OCI-LY1 (cell line): ENCODE measurements around the gene DIPK2B.

Experiments
- H2AFZ ChIP-seq: fragments of 200-600 bp; sonication (generic), shearing (Covaris generic); 2 replicates; pipeline ENCODE4 v1.6.0; 2014; ENCODE audit warnings: antibody characterized with exemption, mild to moderate bottlenecking, low read length
- H3F3A ChIP-seq: fragments of 200-600 bp; sonication (generic), shearing (Covaris generic); 2 replicates; pipeline ENCODE4 v1.6.0; 2014; ENCODE audit warnings: mild to moderate bottlenecking, antibody characterized with exemption, low read length, moderate library complexity; ENCODE audit not compliant: insufficient read depth
- H3K27ac ChIP-seq: fragments of 200-600 bp; sonication (generic); 2 replicates; pipeline ENCODE4 v1.5.1; 2014; ENCODE audit warnings: low read length, mixed run types, mild to moderate bottlenecking, low read depth; ENCODE audit not compliant: poor library complexity, severe bottlenecking
- H3K27me3 ChIP-seq: fragments of 200-600 bp; sonication (generic); 2 replicates; pipeline ENCODE4 v1.6.0; 2014; ENCODE audit warnings: antibody characterized with exemption, mild to moderate bottlenecking, low read length, moderate library complexity; ENCODE audit not compliant: insufficient read depth
- H3K36me3 ChIP-seq: fragments of 200-600 bp; sonication (generic); 2 replicates; pipeline ENCODE4 v1.6.1; 2014; ENCODE audit warnings: mild to moderate bottlenecking, antibody characterized with exemption, low read length, moderate library complexity, mixed read lengths; ENCODE audit not compliant: insufficient read depth
- H3K4me1 ChIP-seq: fragments of 200-600 bp; sonication (generic); 2 replicates; pipeline ENCODE4 v1.5.1; 2014; ENCODE audit warnings: mild to moderate bottlenecking, low read length, moderate library complexity; ENCODE audit not compliant: insufficient read depth, severe bottlenecking
- H3K4me2 ChIP-seq: fragments of 200-600 bp; sonication (generic), shearing (Covaris generic); 2 replicates; pipeline ENCODE4 v1.6.1; 2014; ENCODE audit warnings: low read length
- H3K4me3 ChIP-seq: fragments of 200-600 bp; sonication (generic); 2 replicates; pipeline ENCODE4 v1.5.1; 2014; ENCODE audit warnings: low read length, low read depth, mild to moderate bottlenecking, mixed read lengths; ENCODE audit not compliant: poor library complexity, severe bottlenecking
- H3K79me2 ChIP-seq: fragments of 200-600 bp; shearing (Covaris generic); 2 replicates; pipeline ENCODE4 v1.6.1; 2016; ENCODE audit warnings: mixed run types, low read length, mixed read lengths; ENCODE audit not compliant: insufficient read depth
- H3K9ac ChIP-seq: fragments of 200-600 bp; sonication (generic), shearing (Covaris generic); 2 replicates; pipeline ENCODE4 v1.6.1; 2014; ENCODE audit warnings: mild to moderate bottlenecking, low read length, mixed read lengths
- H3K9me2 ChIP-seq: fragments of 200-600 bp; sonication (generic), shearing (Covaris generic); 2 replicates; pipeline ENCODE4 v1.6.1; 2014; ENCODE audit warnings: low read depth, mild to moderate bottlenecking, low read length, mixed read lengths
- H3K9me3 ChIP-seq: fragments of 200-600 bp; shearing (Covaris generic); 2 replicates; pipeline ENCODE4 v1.6.1; 2014; ENCODE audit warnings: low read length, mixed read lengths
- H4K20me1 ChIP-seq: fragments of 200-600 bp; sonication (generic), shearing (Covaris generic); 2 replicates; pipeline ENCODE4 v1.6.0; 2016; ENCODE audit warnings: mild to moderate bottlenecking, low read length; ENCODE audit not compliant: insufficient read depth
- EZH2 ChIP-seq: fragments of 200-600 bp; sonication (generic), shearing (Covaris generic); IDR thresholded peaks from 2 replicates; pipeline ENCODE4 v1.8.0; 2017; ENCODE audit warnings: borderline replicate concordance, mixed run types, mild to moderate bottlenecking, antibody characterized with exemption, low read length, moderate library complexity, mixed read lengths
- TF ChIP-seq, protein P1 (sequence below): fragments of 200-600 bp; sonication (generic), shearing (Covaris generic); IDR thresholded peaks from 2 replicates; pipeline ENCODE4 v1.5.1; 2017; ENCODE audit warnings: mild to moderate bottlenecking, antibody characterized with exemption, low read length, moderate library complexity, mixed read lengths

Gene DIPK2B

GRCh38 chrX:45200741-45201234 lies at the start of gene DIPK2B:
Gene DIPK2B, minus strand, starts transcription at chrX:45200876. Its CDS starts 50 bp downstream, at chrX:45200826.
- H2AFZ ChIP-seq, result no peak within 1 kb of the TSS
- no peak within 1 kb of the TSS for H3K4me2 ChIP-seq
- H3F3A ChIP-seq, result no peaks in the 10 kb centered on the region
- H3K79me2 ChIP-seq, result no peaks in the 10 kb centered on the region
- no peaks in the 10 kb centered on the region for H3K27me3 ChIP-seq
- H3K4me3 ChIP-seq, result no peak within 1 kb of the TSS
- H3K9me3 ChIP-seq, result no peaks in the 10 kb centered on the region
- no peak within 1 kb of the TSS for H3K9ac ChIP-seq
- H4K20me1 ChIP-seq, result no peaks in the 10 kb centered on the region
- H3K27ac ChIP-seq, result no peak within 1 kb of the TSS
- no peaks in the 10 kb centered on the region for H3K9me2 ChIP-seq
- no peaks in the 10 kb centered on the region for H3K4me1 ChIP-seq
- no peaks in the 10 kb centered on the region for H3K36me3 ChIP-seq
- TF ChIP-seq, protein P1, sequence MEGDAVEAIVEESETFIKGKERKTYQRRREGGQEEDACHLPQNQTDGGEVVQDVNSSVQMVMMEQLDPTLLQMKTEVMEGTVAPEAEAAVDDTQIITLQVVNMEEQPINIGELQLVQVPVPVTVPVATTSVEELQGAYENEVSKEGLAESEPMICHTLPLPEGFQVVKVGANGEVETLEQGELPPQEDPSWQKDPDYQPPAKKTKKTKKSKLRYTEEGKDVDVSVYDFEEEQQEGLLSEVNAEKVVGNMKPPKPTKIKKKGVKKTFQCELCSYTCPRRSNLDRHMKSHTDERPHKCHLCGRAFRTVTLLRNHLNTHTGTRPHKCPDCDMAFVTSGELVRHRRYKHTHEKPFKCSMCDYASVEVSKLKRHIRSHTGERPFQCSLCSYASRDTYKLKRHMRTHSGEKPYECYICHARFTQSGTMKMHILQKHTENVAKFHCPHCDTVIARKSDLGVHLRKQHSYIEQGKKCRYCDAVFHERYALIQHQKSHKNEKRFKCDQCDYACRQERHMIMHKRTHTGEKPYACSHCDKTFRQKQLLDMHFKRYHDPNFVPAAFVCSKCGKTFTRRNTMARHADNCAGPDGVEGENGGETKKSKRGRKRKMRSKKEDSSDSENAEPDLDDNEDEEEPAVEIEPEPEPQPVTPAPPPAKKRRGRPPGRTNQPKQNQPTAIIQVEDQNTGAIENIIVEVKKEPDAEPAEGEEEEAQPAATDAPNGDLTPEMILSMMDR, result no peak
- TF ChIP-seq EZH2, result no peak

GRCh38 chrX:45240301-45240700 lies 39.6 kb upstream of the DIPK2B start:
- H3K27ac ChIP-seq, result no peak overlapping the region

GRCh38 chrX:45238489-45238888 lies 37.8 kb upstream of the DIPK2B start:
- Histone ChIP-seq H3K27me3 (no peaks in the 10 kb centered on the region), H3K4me3 (no peak overlapping the region), H3K4me1 (no peaks in the 10 kb centered on the region), H3K9me2 (no peaks in the 10 kb centered on the region), H3K4me2 (no peak overlapping the region), H2AFZ (no peak overlapping the region), H4K20me1 (no peaks in the 10 kb centered on the region), H3K79me2 (no peaks in the 10 kb centered on the region), H3K9me3 (no peaks in the 10 kb centered on the region), H3F3A (no peaks in the 10 kb centered on the region), H3K27ac (no peak overlapping the region), H3K9ac (no peak overlapping the region), H3K36me3 (no peaks in the 10 kb centered on the region)
- TF ChIP-seq, protein P1, result no peak

More at GRCh38 chrX:45240301-45240700, 39.6 kb upstream of the DIPK2B start:
- Histone ChIP-seq H3K4me3 (no peak overlapping the region), H3K79me2 (no peaks in the 10 kb centered on the region), H3K9ac (no peak overlapping the region), H3K9me2 (no peaks in the 10 kb centered on the region), H2AFZ (no peak overlapping the region), H3F3A (no peaks in the 10 kb centered on the region), H3K27me3 (no peaks in the 10 kb centered on the region), H3K9me3 (no peaks in the 10 kb centered on the region), H3K36me3 (no peaks in the 10 kb centered on the region), H3K4me1 (no peaks in the 10 kb centered on the region), H3K4me2 (no peak overlapping the region), H4K20me1 (no peaks in the 10 kb centered on the region)
- TF ChIP-seq, protein P1, result no peak
- TF ChIP-seq EZH2, result no peak
